Eye (tissue), 1 donor: ENCODE results near the gene SPRR5.

Source experiments
- DNase-seq: peaks from one replicate; pipeline ENCODE4 v3.0.0-alpha.2; 2015

Gene SPRR5

GRCh38 chr1:152951711-152952110 lies 4.7 kb downstream of the SPRR5 start:
- no peak for DNase-seq

GRCh38 chr1:152953761-152954160 lies 6.8 kb downstream of the SPRR5 start:
- DNase-seq, result no peak

- no peak for DNase-seq
Measured at GRCh38 chr1:152954436-152954835, 7.4 kb downstream of the SPRR5 start.

GRCh38 chr1:152957561-152957960 lies 10.6 kb downstream of the SPRR5 start:
- no peak for DNase-seq

DNA sequence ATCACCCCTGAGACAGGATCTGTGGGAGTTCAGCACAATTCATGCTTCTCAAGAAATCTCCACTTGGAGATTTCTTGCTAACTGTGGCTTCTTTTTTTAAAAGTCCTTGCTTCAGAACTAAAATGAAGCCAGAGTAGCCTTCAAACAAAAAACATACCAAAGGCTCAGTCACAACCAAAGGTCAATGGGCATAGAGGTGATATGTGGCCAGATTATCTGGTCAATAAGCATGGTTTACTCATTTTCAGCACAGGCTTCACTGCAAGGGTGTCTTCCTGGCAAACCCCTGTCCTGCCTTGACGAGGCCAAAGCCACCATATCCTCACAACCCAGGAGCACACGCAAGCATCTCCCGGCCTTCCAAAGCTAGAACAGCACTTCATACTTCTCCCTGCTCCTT lies 12.3 kb downstream of the SPRR5 start:
- no peak for DNase-seq

- DNase-seq, result no peak
Measured at GRCh38 chr1:152959801-152960451, 12.9 kb downstream of the SPRR5 start.

- DNase-seq, result no peak
Measured at GRCh38 chr1:152960452-152961044, 13.5 kb downstream of the SPRR5 start.

- peak; percentile 54 for DNase-seq
Measured at GRCh38 chr1:152961226-152961891, 14.4 kb downstream of the SPRR5 start.

GRCh38 chr1:152962876-152963415 lies 15.9 kb downstream of the SPRR5 start:
- no peak for DNase-seq

DNA sequence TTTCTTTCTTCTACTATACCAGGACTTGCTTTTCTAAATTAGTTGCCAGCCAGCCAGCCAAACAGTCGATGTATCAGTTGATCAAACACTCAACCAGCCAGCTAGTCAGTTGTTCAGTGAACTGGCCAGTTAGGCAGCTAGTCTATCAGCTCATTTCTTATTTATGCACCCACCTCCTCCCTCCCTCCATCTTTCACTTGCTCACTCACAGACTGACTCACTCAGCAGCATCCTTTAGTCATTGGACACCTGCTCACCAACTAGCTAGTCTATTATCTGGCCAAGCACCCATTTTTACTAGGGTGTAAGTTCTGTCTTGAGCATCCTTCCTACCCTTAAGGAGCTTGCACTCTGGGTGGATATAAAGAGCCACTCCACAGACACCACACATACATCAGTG lies 17.5 kb downstream of the SPRR5 start:
- no peak for DNase-seq

- DNase-seq, result no peak
Measured at GRCh38 chr1:152965853-152966252, 18.8 kb downstream of the SPRR5 start.

DNA sequence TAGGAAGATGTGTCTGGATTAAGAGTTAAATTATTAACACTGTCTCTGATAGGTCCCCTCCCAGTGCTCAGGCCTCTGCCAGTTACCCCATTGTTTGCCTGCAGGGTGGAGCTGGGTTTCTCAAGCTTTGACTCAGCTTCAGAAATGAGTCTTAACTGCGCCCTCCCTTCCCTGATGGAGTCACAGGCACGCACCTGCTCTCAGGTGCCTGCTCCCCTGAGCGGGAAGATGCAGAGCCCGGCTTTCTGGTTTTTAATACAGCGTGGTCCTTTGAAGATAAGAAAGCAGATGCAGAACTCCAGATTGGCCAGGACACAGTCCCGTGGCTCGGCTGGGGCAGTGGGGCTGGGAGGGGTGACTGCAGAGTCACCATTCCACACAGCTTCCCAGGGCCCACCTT lies 20.2 kb downstream of the SPRR5 start:
- no peak for DNase-seq

GRCh38 chr1:152968248-152968647 lies 21.2 kb downstream of the SPRR5 start:
- no peak for DNase-seq

GRCh38 chr1:152969036-152969435 lies 22.0 kb downstream of the SPRR5 start:
- DNase-seq, result no peak

GRCh38 chr1:152970495-152970894 lies 23.5 kb downstream of the SPRR5 start, which contains the start of gene SPRR4:
Gene SPRR4 (plus strand): TSS chr1:152970648. CDS start chr1:152971891, 1,243 bp downstream.
- DNase-seq, result no peak

DNA sequence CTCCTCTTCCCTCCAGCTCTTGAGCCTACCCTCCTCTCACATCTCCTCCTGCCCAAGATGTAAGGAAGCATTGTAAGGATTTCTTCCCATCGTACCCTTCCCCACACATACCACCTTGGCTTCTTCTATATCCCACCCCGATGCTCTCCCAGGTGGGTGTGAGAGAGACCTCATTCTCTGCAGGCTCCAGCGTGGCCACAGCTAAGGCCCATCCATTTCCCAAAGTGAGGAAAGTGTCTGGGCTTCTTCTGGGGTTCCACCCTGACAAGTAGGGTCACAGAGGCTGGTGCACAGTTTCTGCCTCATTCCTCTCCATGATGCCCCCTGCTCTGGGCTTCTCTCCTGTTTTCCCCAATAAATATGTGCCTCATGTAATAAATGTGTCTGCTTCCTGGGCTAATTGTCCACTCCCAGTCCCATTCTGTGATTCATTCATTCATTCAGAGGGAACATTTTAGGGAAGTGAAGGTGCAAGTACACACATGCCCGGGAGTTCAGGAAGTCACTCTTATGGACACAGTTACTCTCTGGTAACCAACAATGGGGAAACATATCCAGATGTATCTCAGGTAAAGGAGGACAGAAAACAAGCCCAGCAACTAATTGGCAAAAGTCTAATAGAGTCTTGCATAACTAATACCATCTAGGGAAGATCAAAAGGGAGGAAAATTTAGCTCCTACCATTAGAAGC lies 25.3 kb downstream of the SPRR5 start:
- DNase-seq, result no peak

GRCh38 chr1:152976688-152977087 lies 29.7 kb downstream of the SPRR5 start:
- DNase-seq, result no peak

GRCh38 chr1:152977614-152978013 lies 30.6 kb downstream of the SPRR5 start:
- DNase-seq, result no peak

- no peak for DNase-seq
Measured at GRCh38 chr1:152980676-152981075, 33.7 kb downstream of the SPRR5 start.

GRCh38 chr1:152981146-152981871 lies 34.3 kb downstream of the SPRR5 start:
- DNase-seq, result no peak

- DNase-seq, result no peak
Measured at GRCh38 chr1:152982076-152982475, 35.1 kb downstream of the SPRR5 start.

- no peak for DNase-seq
Measured at GRCh38 chr1:152983234-152983633, 36.2 kb downstream of the SPRR5 start.

DNA sequence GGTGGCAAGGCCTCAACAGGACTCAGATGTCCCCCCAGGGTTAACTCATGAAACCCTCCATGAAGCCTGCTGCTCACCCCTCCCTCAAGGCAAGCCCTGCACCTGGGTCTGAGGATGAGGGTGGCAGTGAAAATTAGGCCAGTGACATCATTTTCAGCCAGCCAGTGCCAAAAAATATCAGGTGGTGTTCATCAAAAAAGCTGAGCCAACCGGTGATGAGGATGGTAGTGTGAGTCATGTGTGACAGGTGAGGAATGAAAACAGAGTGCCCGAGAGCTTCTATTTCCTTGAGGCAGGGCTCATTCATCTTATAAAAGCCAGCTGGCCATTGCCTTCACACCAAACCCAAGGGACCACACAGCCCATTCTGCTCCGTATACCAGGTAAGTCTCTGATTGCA lies 36.7 kb downstream of the SPRR5 start, which contains the start of gene SPRR1A:
TSS of gene SPRR1A (plus strand) at position 339 of the 400 bp plus-strand sequence. CDS start 1,150 bp downstream, outside the sequence.
- no peak for DNase-seq
